ENCODE results near the gene MAP3K4. TPM values are rescaled to one million over a fixed set of nuclear protein-coding genes. Genes with fewer than 3 reads are reported as not detected.

Gene MAP3K4
- total RNA-seq, 4 donors from 2014 or later = 24.3 to 99.0 (median 37.4) TPM

DNA sequence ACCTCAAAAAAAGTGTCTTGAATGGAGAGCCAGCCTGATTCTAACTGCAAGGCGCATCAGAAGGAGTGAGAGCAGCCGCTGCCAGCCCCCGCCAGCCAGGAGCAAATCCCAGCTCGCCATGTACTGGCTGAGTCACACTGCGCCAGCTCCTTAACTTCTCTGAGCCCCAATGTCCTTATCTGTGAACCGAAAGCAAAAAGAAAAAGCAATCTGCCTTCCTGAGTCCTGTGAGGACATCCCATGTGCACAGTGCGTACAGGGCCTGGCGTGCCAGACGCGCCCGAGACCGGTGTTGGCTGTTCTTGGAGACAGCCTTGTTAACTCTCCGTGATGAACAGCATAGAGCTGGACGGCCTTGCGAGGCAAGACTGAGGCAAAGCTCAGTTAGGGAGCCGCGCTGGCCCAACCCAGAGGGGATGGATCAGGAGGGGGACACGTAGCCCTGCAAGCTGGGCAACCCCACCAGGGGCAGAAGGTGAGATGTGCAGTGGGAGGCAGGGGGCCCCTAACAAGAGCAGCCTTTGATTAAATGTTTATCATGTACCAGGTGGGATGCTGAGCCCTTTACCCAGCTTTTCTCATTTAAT, 159.6 kb downstream of the MAP3K4 start:
- Histone ChIP-seq H3K9me3 (no peaks in the 10 kb centered on the region), H3K36me3 (peaks cover 0 to 9% (median 0%) of the 10 kb centered on the region in 3 donors), H3K27ac (no peak overlapping the region), H3K4me3 (no peak overlapping the region), H3K4me1 (no peaks in the 10 kb centered on the region), H3K27me3 (no peaks in the 10 kb centered on the region)
- no peak for TF ChIP-seq POLR2A (IDR thresholded peaks at IDR 0.05)
- TF ChIP-seq CTCF (IDR thresholded peaks at IDR 0.05) = no peak
- no peak for DNase-seq

DNA sequence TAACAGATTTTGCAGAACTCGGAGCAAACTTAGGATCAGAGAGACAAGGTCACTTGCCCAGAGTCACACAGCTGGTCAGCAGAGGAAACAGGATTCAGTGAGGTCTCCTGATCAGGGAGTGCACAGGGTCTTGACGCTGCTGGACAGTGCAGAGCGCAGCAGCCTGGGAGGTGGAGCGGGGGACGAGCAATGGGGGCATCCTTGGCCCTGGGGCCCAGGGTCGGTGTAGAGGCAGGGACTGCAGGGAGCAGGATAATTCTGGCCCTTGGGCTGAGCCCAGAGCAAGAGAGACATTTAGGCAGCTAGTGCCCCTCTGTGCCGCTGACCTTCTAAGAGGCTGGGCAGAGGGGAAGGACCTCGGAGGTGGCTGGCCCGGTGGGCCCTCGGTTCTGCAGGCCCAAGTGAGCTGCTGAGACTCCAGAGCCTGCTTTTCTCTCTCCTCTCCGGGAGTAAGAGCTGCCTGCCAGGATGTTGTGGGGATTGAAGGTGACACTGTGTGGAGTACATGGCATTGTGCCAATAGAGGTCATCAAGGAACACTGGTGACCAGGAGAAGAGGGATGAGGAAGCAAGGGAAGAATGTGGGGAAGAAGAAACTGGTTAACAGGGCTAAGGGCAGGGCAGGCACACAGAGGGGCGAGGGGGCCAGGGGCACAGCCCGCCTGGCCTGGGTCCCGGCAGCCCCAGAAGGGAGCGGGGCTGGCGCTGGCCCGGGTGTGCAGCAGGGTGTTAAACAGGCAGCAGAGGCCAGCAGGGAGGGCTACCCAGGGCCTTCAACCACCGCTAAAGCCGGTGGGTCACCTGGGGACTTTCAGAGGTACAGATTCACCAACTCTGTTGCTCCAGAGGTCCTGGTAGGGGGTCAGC, 160.3 kb downstream of the MAP3K4 start:
- Histone ChIP-seq H3K4me3 (no peak overlapping the region), H3K27me3 (no peaks in the 10 kb centered on the region), H3K27ac (no peak overlapping the region), H3K36me3 (peaks cover 0 to 9% (median 0%) of the 10 kb centered on the region in 3 donors), H3K4me1 (no peaks in the 10 kb centered on the region), H3K9me3 (no peaks in the 10 kb centered on the region)
- TF ChIP-seq POLR2A (IDR thresholded peaks at IDR 0.05) (no peak), CTCF (IDR thresholded peaks at IDR 0.05) (no peak)
- no peak for DNase-seq

- Histone ChIP-seq H3K4me1 (no peaks in the 10 kb centered on the region), H3K27me3 (no peaks in the 10 kb centered on the region), H3K36me3 (peaks cover 0 to 9% (median 0%) of the 10 kb centered on the region in 3 donors), H3K27ac (no peak overlapping the region), H3K9me3 (no peaks in the 10 kb centered on the region), H3K4me3 (no peak overlapping the region)
- DNase-seq = no peak
- no peak for TF ChIP-seq POLR2A (IDR thresholded peaks at IDR 0.05)
- no peak for TF ChIP-seq CTCF (IDR thresholded peaks at IDR 0.05)
These were observed 160.9 kb downstream of the MAP3K4 start for GRCh38 chr6:161152527-161152862.

DNA sequence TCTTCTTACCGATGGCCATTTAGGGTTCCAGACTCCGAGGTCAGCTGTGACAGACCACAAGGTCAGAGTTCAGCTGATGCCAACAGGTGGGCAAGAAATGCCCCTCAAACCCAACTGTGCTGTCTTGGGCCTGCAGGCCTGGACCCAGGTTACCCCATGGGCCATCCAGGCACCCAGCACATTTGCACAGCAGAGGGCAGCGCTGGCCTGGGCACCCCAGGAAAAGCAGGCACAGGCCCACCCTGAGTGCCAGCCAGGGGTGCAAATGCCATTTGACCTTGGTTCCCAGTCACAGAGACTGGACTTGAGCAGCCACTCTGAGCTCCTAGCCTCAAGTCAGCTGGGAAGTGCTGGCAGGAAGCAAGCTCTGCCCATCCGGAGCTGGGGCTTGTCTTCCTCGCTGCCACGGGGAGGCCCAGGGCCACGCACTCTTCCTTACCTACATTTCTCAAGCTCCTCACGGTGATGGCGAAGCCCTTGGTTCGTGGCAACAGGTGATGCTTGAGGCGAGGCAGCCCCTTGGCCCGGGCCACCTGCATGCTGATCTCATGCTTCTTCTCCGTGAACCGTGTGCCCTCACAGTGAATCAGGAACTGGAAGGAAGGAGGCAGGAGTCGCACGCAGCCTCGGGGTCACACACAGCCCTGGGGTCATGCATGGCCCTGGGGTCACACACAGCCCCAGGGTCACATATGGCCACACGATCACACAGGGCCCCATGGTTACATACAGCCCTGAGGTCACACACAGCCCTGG, 161.5 kb downstream of the MAP3K4 start:
- DNase-seq = no peak
- TF ChIP-seq POLR2A (IDR thresholded peaks at IDR 0.05) (no peak), CTCF (IDR thresholded peaks at IDR 0.05) (peak in 3 of 6 experiments; percentile 17 to 30 (median 25))
- H3K27ac ChIP-seq = no peak overlapping the region
- no peaks in the 10 kb centered on the region for H3K4me1 ChIP-seq
- no peaks in the 10 kb centered on the region for H3K9me3 ChIP-seq
- H3K36me3 ChIP-seq = peaks cover 0 to 8% (median 0%) of the 10 kb centered on the region in 3 donors
- H3K4me3 ChIP-seq = no peak overlapping the region
- no peaks in the 10 kb centered on the region for H3K27me3 ChIP-seq

DNA sequence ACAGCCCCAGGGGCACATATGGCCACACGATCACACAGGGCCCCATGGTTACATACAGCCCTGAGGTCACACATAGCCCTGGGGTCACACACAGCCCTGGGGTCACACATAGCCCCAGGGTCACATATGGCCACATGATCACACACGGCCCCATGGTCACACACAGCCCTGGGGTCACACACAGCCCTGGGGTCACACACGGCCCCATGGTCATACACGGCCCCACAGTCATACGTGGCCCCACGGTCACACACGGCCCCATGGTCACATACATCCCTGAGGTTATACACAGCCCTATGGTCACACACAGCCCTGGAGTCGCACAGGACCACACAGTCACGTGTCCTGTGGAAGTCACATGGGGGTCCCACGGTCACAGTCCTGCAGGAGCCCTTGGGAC, 162.2 kb downstream of the MAP3K4 start:
- no peaks in the 10 kb centered on the region for H3K4me1 ChIP-seq
- H3K27ac ChIP-seq = no peak overlapping the region
- DNase-seq = no peak
- H3K27me3 ChIP-seq = no peaks in the 10 kb centered on the region
- H3K9me3 ChIP-seq = no peaks in the 10 kb centered on the region
- TF ChIP-seq POLR2A (IDR thresholded peaks at IDR 0.05) (no peak), CTCF (IDR thresholded peaks at IDR 0.05) (no peak)
- H3K4me3 ChIP-seq = no peak overlapping the region
- H3K36me3 ChIP-seq = peaks cover 0 to 1% (median 0%) of the 10 kb centered on the region in 3 donors

Measured in Peyer's patch (tissue), 4 donors.